GM19023 (cell line): Measurements from ENCODE around the gene CLASRP.

Source experiments
- ATAC-seq: cut with Tn5 transposase; IDR thresholded peaks from one replicate; pipeline ENCODE4 v1.9.1; 2021; ENCODE audit warnings: mild to moderate bottlenecking, moderate library complexity; ENCODE audit not compliant: unreplicated experiment

Gene CLASRP

GRCh38 chr19:45079063-45079910, 40.4 kb downstream of the CLASRP start, which contains the start of gene GEMIN7:
TSS of gene GEMIN7 (plus strand) at chr19:45079260. CDS start at chr19:45090115, 10,855 bp downstream.
- peak; percentile 29 for ATAC-seq

- ATAC-seq = no peak
These were observed 41.1 kb downstream of the CLASRP start for GRCh38 chr19:45079911-45080370.

- ATAC-seq = no peak
These were observed 43.3 kb downstream of the CLASRP start for GRCh38 chr19:45082170-45082569.

- no peak for ATAC-seq
These were observed 47.6 kb downstream of the CLASRP start for GRCh38 chr19:45086480-45086879.

GRCh38 chr19:45087531-45087930, 48.7 kb downstream of the CLASRP start:
- no peak for ATAC-seq

- no peak for ATAC-seq
These were observed 51.2 kb downstream of the CLASRP start for GRCh38 chr19:45090034-45090433.

- ATAC-seq = no peak
These were observed 51.8 kb downstream of the CLASRP start for GRCh38 chr19:45090606-45091005.

- peak; percentile 64 for ATAC-seq
These were observed 52.4 kb downstream of the CLASRP start for GRCh38 chr19:45091031-45091923.

- ATAC-seq = peak; percentile 55
These were observed 54.2 kb downstream of the CLASRP start, which contains the start of gene PPP1R37 for GRCh38 chr19:45092747-45093678. TSS of gene PPP1R37 (plus strand) at chr19:45093179. CDS start at chr19:45093326, 147 bp downstream.

- ATAC-seq = no peak
These were observed 55.3 kb downstream of the CLASRP start for GRCh38 chr19:45094137-45094536.

- no peak for ATAC-seq
These were observed 55.9 kb downstream of the CLASRP start for GRCh38 chr19:45094707-45095106.

- no peak for ATAC-seq
These were observed 56.9 kb downstream of the CLASRP start for GRCh38 chr19:45095496-45096413.

- no peak for ATAC-seq
These were observed 57.9 kb downstream of the CLASRP start for GRCh38 chr19:45096700-45097099.

- ATAC-seq = no peak
These were observed 58.6 kb downstream of the CLASRP start for GRCh38 chr19:45097450-45097775.

GRCh38 chr19:45097776-45098520, 59.1 kb downstream of the CLASRP start:
- no peak for ATAC-seq

GRCh38 chr19:45098521-45099466, 59.9 kb downstream of the CLASRP start:
- ATAC-seq = no peak

- no peak for ATAC-seq
These were observed 60.8 kb downstream of the CLASRP start for GRCh38 chr19:45099467-45100191.
